NCI-H146 (cell line): Measurements from ENCODE around the gene CCDC9B.

ENCODE experiments used
- DNase-seq: peaks from one replicate; lab custom pipeline; 2025; lab: John Stamatoyannopoulos, UW

CCDC9B gene

GRCh38 chr15:40340740-40341400 is at the start of gene CCDC9B:
CCDC9B (minus strand) TSS chr15:40340939; CDS start chr15:40340819, 120 bp downstream.
- DNase-seq: peak; percentile 66

- DNase-seq: no peak
These were observed 49.3 kb upstream of the CCDC9B start for GRCh38 chr15:40389824-40390595.

- DNase-seq: no peak
These were observed 48.4 kb upstream of the CCDC9B start for GRCh38 chr15:40388941-40389823.

GRCh38 chr15:40386480-40386879 is 45.7 kb upstream of the CCDC9B start:
- DNase-seq: no peak

- DNase-seq: peak; percentile 93
These were observed 42.1 kb upstream of the CCDC9B start, which contains the start of gene KNSTRN for GRCh38 chr15:40382580-40383456. KNSTRN (plus strand) TSS chr15:40382721; CDS start chr15:40382836, 115 bp downstream.

GRCh38 chr15:40381818-40382529 is 41.2 kb upstream of the CCDC9B start:
- DNase-seq: no peak

GRCh38 chr15:40380636-40381035 is 39.9 kb upstream of the CCDC9B start:
- DNase-seq: no peak

GRCh38 chr15:40379853-40380252 is 39.1 kb upstream of the CCDC9B start:
- no peak for DNase-seq

- no peak for DNase-seq
These were observed 38.6 kb upstream of the CCDC9B start for GRCh38 chr15:40379374-40379773.

GRCh38 chr15:40377606-40378005 is 36.9 kb upstream of the CCDC9B start:
- no peak for DNase-seq

GRCh38 chr15:40372981-40373380 is 32.2 kb upstream of the CCDC9B start:
- no peak for DNase-seq

GRCh38 chr15:40369971-40370370 is 29.2 kb upstream of the CCDC9B start:
- DNase-seq: no peak

GRCh38 chr15:40369474-40369869 is 28.7 kb upstream of the CCDC9B start:
- DNase-seq: no peak

- DNase-seq: no peak
These were observed 28.2 kb upstream of the CCDC9B start for GRCh38 chr15:40368719-40369473.

GRCh38 chr15:40367686-40368611 is 27.2 kb upstream of the CCDC9B start:
- DNase-seq: peak; percentile 89

GRCh38 chr15:40367371-40367685 is 26.6 kb upstream of the CCDC9B start:
- no peak for DNase-seq

GRCh38 chr15:40366457-40367370 is 26.0 kb upstream of the CCDC9B start:
- no peak for DNase-seq
